HFFc6 (cell line): Measurements from ENCODE around the gene TSFM. TPM values are rescaled to one million over a fixed set of nuclear protein-coding genes. Genes with fewer than 3 reads are reported as not detected.
A peak's percentile ranks its signal among the peaks of the same experiment; 100 is the strongest.

ENCODE experiments used
- DNase-seq: peaks from one replicate; pipeline ENCODE4 v3.0.0-alpha.2; 2018
- H3K27ac Mint-ChIP-seq: 2 replicates; pipeline ENCODE4 v1.8.0; 2020; ENCODE audit warnings: mild to moderate bottlenecking, mixed read lengths
- H3K27me3 Mint-ChIP-seq: 2 replicates; pipeline ENCODE4 v1.8.0; 2021; ENCODE audit warnings: mild to moderate bottlenecking, moderate library complexity, mixed read lengths; ENCODE audit not compliant: insufficient read depth
- H3K36me3 Mint-ChIP-seq: 2 replicates; pipeline ENCODE4 v1.8.0; 2021; ENCODE audit warnings: low read depth, mixed read lengths
- H3K4me1 Mint-ChIP-seq: 2 replicates; pipeline ENCODE4 v1.8.0; 2020; ENCODE audit warnings: low read depth, mixed read lengths
- H3K4me3 Mint-ChIP-seq: 2 replicates; pipeline ENCODE4 v1.8.0; 2020; ENCODE audit warnings: mild to moderate bottlenecking, moderate library complexity, mixed read lengths
- H3K9me3 Mint-ChIP-seq: 2 replicates; pipeline ENCODE4 v1.8.0; 2020; ENCODE audit warnings: mild to moderate bottlenecking, mixed read lengths
- CTCF ChIP-seq: fragments of 200-600 bp; sonication (generic); IDR thresholded peaks from 2 replicates; pipeline ENCODE4 v1.5.0; 2021; ENCODE audit warnings: antibody characterized with exemption, mild to moderate bottlenecking
- total RNA-seq, 6 experiments: library from RNA; stranded (reverse); fragmentation: NEBNext Ultra II Directional; extraction: Animal tissue kit (Norgen Biotek cat#: 25700); gene quantifications; 2 replicates in 1 of 6; 3 replicates in 5 of 6; pipeline ENCODE4 v1.2.3, GENCODE V29; 2021

Gene TSFM
- total RNA-seq, 6 experiments from 2014 or later: 28.6 to 36.8 (median 33.7) TPM

- DNase-seq: no peak
- Mint-ChIP-seq H3K27ac (no peak overlapping the region), H3K4me1 (peaks cover 7% of the 10 kb centered on the region), H3K4me3 (no peak overlapping the region), H3K36me3 (peaks cover 5% of the 10 kb centered on the region; the same call in 1 of the 2 replicates), H3K9me3 (no peaks in the 10 kb centered on the region), H3K27me3 (peaks cover 25% of the 10 kb centered on the region)
- TF ChIP-seq CTCF: peak; percentile 72
These were observed 23.1 kb upstream of the TSFM start for GRCh38 chr12:57759360-57759980.

- H3K27me3 Mint-ChIP-seq: peaks cover 23% of the 10 kb centered on the region
- H3K4me3 Mint-ChIP-seq: no peak overlapping the region
- no peaks in the 10 kb centered on the region for H3K9me3 Mint-ChIP-seq
- H3K36me3 Mint-ChIP-seq: peaks cover 5% of the 10 kb centered on the region; the same call in 1 of the 2 replicates
- peaks cover 9% of the 10 kb centered on the region; the same call in 1 of the 2 replicates for H3K4me1 Mint-ChIP-seq
- TF ChIP-seq CTCF: no peak
- DNase-seq: no peak
- no peak overlapping the region for H3K27ac Mint-ChIP-seq
These were observed 22.1 kb upstream of the TSFM start for GRCh38 chr12:57760347-57760982.

GRCh38 chr12:57761391-57761998 lies 21.1 kb upstream of the TSFM start:
- H3K9me3 Mint-ChIP-seq: no peaks in the 10 kb centered on the region
- no peak overlapping the region for H3K4me3 Mint-ChIP-seq
- peaks cover 14% of the 10 kb centered on the region for H3K4me1 Mint-ChIP-seq
- H3K27me3 Mint-ChIP-seq: peaks cover 18% of the 10 kb centered on the region
- no peak overlapping the region for H3K27ac Mint-ChIP-seq
- no peak for DNase-seq
- TF ChIP-seq CTCF: no peak
- H3K36me3 Mint-ChIP-seq: peaks cover under 1% of the 10 kb centered on the region; the same call in 1 of the 2 replicates

- no peaks in the 10 kb centered on the region for H3K36me3 Mint-ChIP-seq
- DNase-seq: no peak
- no peak overlapping the region for H3K4me3 Mint-ChIP-seq
- H3K9me3 Mint-ChIP-seq: no peaks in the 10 kb centered on the region
- H3K4me1 Mint-ChIP-seq: peaks cover 24% of the 10 kb centered on the region
- no peak for TF ChIP-seq CTCF
- H3K27ac Mint-ChIP-seq: no peak overlapping the region
- H3K27me3 Mint-ChIP-seq: peaks cover 8% of the 10 kb centered on the region
These were observed 20.1 kb upstream of the TSFM start for GRCh38 chr12:57762463-57762862.

GRCh38 chr12:57763881-57764661 lies 18.5 kb upstream of the TSFM start:
- DNase-seq: no peak
- Mint-ChIP-seq H3K9me3 (no peaks in the 10 kb centered on the region), H3K27ac (no peak overlapping the region), H3K4me3 (peak overlapping the region; percentile 80), H3K27me3 (peaks cover 4% of the 10 kb centered on the region; the same call in 1 of the 2 replicates), H3K4me1 (peaks cover 24% of the 10 kb centered on the region), H3K36me3 (peaks cover 5% of the 10 kb centered on the region)
- no peak for TF ChIP-seq CTCF
